ENCODE data around the gene ARHGAP18.

ARHGAP18 gene

GRCh38 chr6:129665555-129665954 is 44.4 kb downstream of the ARHGAP18 start:
- no peak for DNase-seq

- DNase-seq, result no peak
These were observed 46.4 kb downstream of the ARHGAP18 start for GRCh38 chr6:129663531-129663930.

GRCh38 chr6:129662980-129663431 is 47.0 kb downstream of the ARHGAP18 start:
- DNase-seq, result no peak

GRCh38 chr6:129662406-129662766 is 47.6 kb downstream of the ARHGAP18 start:
- no peak for DNase-seq

GRCh38 chr6:129661536-129662405 is 48.2 kb downstream of the ARHGAP18 start:
- DNase-seq, result no peak

- no peak for DNase-seq
These were observed 49.7 kb downstream of the ARHGAP18 start for GRCh38 chr6:129660346-129660676.

GRCh38 chr6:129659590-129660345 is 50.2 kb downstream of the ARHGAP18 start:
- no peak for DNase-seq

GRCh38 chr6:129659167-129659566 is 50.8 kb downstream of the ARHGAP18 start:
- DNase-seq, result no peak

GRCh38 chr6:129657483-129657882 is 52.5 kb downstream of the ARHGAP18 start:
- DNase-seq, result no peak

GRCh38 chr6:129655334-129655733 is 54.6 kb downstream of the ARHGAP18 start:
- no peak for DNase-seq

GRCh38 chr6:129653746-129654145 is 56.2 kb downstream of the ARHGAP18 start:
- DNase-seq, result no peak

- DNase-seq, result no peak
These were observed 56.7 kb downstream of the ARHGAP18 start for GRCh38 chr6:129653229-129653628.

- DNase-seq, result no peak
These were observed 58.7 kb downstream of the ARHGAP18 start for GRCh38 chr6:129651291-129651691.

GRCh38 chr6:129648819-129649491 is 61.0 kb downstream of the ARHGAP18 start:
- no peak for DNase-seq

GRCh38 chr6:129647044-129647443 is 62.9 kb downstream of the ARHGAP18 start:
- DNase-seq, result no peak

GRCh38 chr6:129646642-129647041 is 63.3 kb downstream of the ARHGAP18 start:
- DNase-seq, result no peak

GRCh38 chr6:129645830-129646579 is 64.0 kb downstream of the ARHGAP18 start:
- DNase-seq, result no peak

GRCh38 chr6:129645106-129645829 is 64.7 kb downstream of the ARHGAP18 start:
- no peak for DNase-seq

GRCh38 chr6:129644567-129645015 is 65.4 kb downstream of the ARHGAP18 start:
- DNase-seq, result no peak

- no peak for DNase-seq
These were observed 66.0 kb downstream of the ARHGAP18 start for GRCh38 chr6:129643968-129644367.

GRCh38 chr6:129643176-129643575 is 66.8 kb downstream of the ARHGAP18 start:
- no peak for DNase-seq

GRCh38 chr6:129642322-129642721 is 67.7 kb downstream of the ARHGAP18 start:
- DNase-seq, result no peak
